ENCODE results near the gene GPR61. TPM values are rescaled to one million over a fixed set of nuclear protein-coding genes. Genes with fewer than 3 reads are reported as not detected.

Gene GPR61
- total RNA-seq: not detected

- H3K4me3 ChIP-seq: no peak within 1 kb of the TSS
- no peaks in the 10 kb centered on the region for H3K9me3 ChIP-seq
- no peak for TF ChIP-seq POLR2A (IDR thresholded peaks at IDR 0.05)
- TF ChIP-seq CTCF (IDR thresholded peaks at IDR 0.05): no peak
- TF ChIP-seq POLR2AphosphoS5 (IDR thresholded peaks at IDR 0.05; ENCODE audit: insufficient read depth in 1 of 2, low read depth in 1 of 2): no peak
- no peaks in the 10 kb centered on the region for H3K36me3 ChIP-seq
- intact Hi-C loops (cut with DNase I): loop anchor here (10.0 kb wide), 2 partner anchors 85 to 115 kb away; partner anchors contain the start of gene PSMA5
- no peaks in the 10 kb centered on the region for H3K4me1 ChIP-seq
- H3K27me3 ChIP-seq: no peaks in the 10 kb centered on the region
- H3K27ac ChIP-seq: no peak within 1 kb of the TSS
- no peak for DNase-seq (ENCODE audit: extremely low spot score in 2 of 2)
Observed at GRCh38 chr1:109539676-109540075, at the start of gene GPR61. Gene GPR61, plus strand, starts transcription at chr1:109539872. Its CDS starts 3,151 bp downstream, at chr1:109543023.

- Histone ChIP-seq H3K36me3 (peaks cover 0 to under 1% of the 10 kb centered on the region in 2 donors), H3K27ac (no peak overlapping the region), H3K27me3 (no peaks in the 10 kb centered on the region), H3K9me3 (no peaks in the 10 kb centered on the region), H3K4me3 (no peak overlapping the region), H3K4me1 (peaks cover 17% of the 10 kb centered on the region)
- intact Hi-C loops (cut with DNase I): no loop called here
- DNase-seq (ENCODE audit: extremely low spot score in 2 of 2): no peak
- no peak for TF ChIP-seq POLR2A (IDR thresholded peaks at IDR 0.05)
- TF ChIP-seq CTCF (IDR thresholded peaks at IDR 0.05): peak; percentile 30 to 74 (median 58)
Observed at GRCh38 chr1:109490029-109490933, 49.4 kb upstream of the GPR61 start.

- intact Hi-C loops (cut with DNase I): no loop called here
- no peak overlapping the region for H3K27ac ChIP-seq
- peaks cover 23% of the 10 kb centered on the region for H3K4me1 ChIP-seq
- DNase-seq (ENCODE audit: extremely low spot score in 2 of 2): no peak
- no peak for TF ChIP-seq CTCF (IDR thresholded peaks at IDR 0.05)
- no peak for TF ChIP-seq POLR2A (IDR thresholded peaks at IDR 0.05)
- no peak for TF ChIP-seq POLR2AphosphoS5 (IDR thresholded peaks at IDR 0.05; ENCODE audit: insufficient read depth in 1 of 2, low read depth in 1 of 2)
- no peak overlapping the region for H3K4me3 ChIP-seq
- no peaks in the 10 kb centered on the region for H3K9me3 ChIP-seq
- no peaks in the 10 kb centered on the region for H3K27me3 ChIP-seq
- H3K36me3 ChIP-seq: peaks cover 0 to 6% of the 10 kb centered on the region in 2 donors
Observed at GRCh38 chr1:109490934-109491302, 48.8 kb upstream of the GPR61 start.

- TF ChIP-seq POLR2AphosphoS5 (IDR thresholded peaks at IDR 0.05; ENCODE audit: insufficient read depth in 1 of 2, low read depth in 1 of 2): no peak
- TF ChIP-seq CTCF (IDR thresholded peaks at IDR 0.05): no peak
- no peak for TF ChIP-seq POLR2A (IDR thresholded peaks at IDR 0.05)
- H3K27me3 ChIP-seq: no peaks in the 10 kb centered on the region
- intact Hi-C loops (cut with DNase I): no loop called here
- no peak for DNase-seq (ENCODE audit: extremely low spot score in 2 of 2)
- no peak overlapping the region for H3K27ac ChIP-seq
- H3K9me3 ChIP-seq: no peaks in the 10 kb centered on the region
- H3K4me3 ChIP-seq: no peak overlapping the region
- peaks cover 25% of the 10 kb centered on the region for H3K4me1 ChIP-seq
- peaks cover 0 to 11% of the 10 kb centered on the region in 2 donors for H3K36me3 ChIP-seq
Observed at GRCh38 chr1:109491372-109491771, 48.3 kb upstream of the GPR61 start.

GRCh38 chr1:109492779-109493178 is 46.9 kb upstream of the GPR61 start:
- no peak overlapping the region for H3K4me3 ChIP-seq
- no peak for DNase-seq (ENCODE audit: extremely low spot score in 2 of 2)
- H3K27ac ChIP-seq: no peak overlapping the region
- H3K36me3 ChIP-seq: peaks cover 0 to 19% of the 10 kb centered on the region in 2 donors
- intact Hi-C loops (cut with DNase I): no loop called here
- no peaks in the 10 kb centered on the region for H3K27me3 ChIP-seq
- H3K4me1 ChIP-seq: peaks cover 39% of the 10 kb centered on the region
- TF ChIP-seq CTCF (IDR thresholded peaks at IDR 0.05) (no peak), POLR2AphosphoS5 (IDR thresholded peaks at IDR 0.05; ENCODE audit: insufficient read depth in 1 of 2, low read depth in 1 of 2) (no peak), POLR2A (IDR thresholded peaks at IDR 0.05) (no peak)
- H3K9me3 ChIP-seq: no peaks in the 10 kb centered on the region
